ENCODE results near the gene TNS1.

Gene TNS1

DNA sequence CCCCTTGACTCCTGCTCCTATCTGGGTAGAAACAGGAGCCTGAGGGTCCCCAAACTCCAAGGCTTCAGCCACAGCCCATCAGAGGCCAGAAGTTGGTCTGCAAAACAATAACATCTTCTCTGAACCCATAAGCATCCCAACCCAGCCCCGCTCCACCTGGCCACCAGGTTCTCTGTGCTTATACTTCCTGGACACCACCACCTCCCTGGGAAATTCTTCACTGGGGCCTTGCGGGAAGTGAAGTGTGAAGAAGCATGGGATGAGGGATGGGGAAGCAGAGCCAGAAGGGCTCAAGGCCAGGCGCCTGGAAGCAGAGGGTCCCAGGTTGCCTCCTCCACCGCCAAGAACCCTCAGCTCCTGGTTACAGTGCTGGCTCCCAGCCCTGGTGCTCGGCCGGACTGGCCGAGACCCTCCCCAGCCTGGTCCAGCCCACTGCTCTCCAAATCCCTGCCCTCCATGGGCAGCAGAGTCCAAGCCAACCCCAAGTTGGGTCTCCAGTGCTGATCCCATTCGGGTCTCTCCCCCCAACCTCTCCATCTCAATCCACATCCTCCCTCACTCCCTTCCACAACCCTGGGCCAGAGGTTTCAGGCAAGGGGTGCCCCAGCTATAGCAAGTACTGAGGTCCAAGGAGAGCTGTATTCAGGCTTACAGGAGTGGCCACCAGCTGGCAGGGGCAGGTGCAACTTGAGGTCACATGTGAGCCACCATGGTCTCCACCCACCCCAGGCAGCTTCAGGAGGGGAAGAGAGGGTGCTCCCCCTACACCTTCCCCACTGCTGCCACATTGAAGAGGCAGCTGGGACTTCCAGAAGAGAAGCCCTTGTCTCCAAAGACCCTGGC lies 60.7 kb downstream of the TNS1 start:
- DNase-seq: no peak

DNA sequence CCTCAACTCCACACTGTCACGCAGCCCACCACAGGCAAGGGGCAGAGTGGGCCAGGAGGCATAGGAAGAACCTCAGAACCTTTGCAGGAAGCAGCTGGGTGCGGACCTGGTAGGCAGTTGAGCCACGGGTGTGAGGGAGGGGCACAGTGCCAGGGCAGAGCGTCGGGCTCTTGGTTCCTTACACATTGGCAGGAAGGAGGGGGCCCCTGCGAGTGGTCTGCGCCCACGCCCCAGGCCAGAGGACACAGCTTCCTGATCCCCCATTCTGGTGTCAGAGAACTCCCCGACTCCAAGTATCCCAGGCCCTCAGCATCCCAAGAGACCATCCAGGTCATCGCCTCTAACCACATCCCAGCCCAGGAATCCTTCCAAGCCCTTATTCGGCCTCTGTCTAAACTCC lies 61.5 kb downstream of the TNS1 start:
- DNase-seq: no peak

DNA sequence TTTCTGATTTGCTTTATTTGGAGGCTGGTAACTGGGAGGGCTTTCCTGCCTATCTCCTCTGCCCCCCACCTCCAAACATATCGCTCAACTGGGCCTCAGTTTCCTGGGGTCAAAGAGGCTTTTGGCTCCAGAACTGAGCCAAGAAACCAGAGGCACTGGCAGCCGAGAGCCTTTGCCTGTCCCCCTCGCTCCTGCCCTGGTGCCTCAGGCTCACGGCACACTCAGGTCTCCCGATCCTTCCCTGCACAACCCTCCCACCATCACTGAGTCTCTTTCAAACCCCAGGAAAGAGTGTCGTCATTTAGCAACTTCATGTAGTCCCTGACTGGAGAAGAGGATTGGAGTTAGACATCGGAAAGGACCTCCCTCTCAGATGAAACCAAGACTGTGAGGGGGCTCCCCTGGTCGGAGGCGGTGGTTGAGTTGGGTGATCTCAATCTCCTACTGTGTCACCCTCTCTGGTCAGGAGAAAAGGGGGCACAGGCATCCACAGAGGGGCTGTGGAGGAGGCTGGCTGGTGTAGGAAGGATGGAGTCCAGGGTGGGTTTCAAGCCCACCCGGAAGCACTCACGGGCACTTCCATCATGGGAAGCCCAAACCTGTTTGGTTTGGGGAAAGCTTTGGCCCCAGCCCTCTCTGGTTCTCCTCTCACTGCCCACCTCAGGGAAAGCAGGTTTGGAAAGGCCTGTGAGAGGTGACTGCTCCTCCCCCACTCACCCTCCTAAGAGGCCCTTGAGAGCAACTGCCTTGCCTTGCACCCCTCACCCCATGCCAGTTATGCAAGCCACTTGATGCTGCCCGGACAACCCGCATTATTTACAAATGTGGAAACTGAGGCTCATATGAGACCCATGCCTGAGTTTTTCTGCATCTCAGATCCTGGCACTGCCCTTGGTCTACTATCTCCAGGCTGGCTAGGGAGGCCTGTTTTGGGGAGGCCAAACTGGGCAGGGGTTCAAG lies 62.3 kb downstream of the TNS1 start:
- no peak for DNase-seq

DNA sequence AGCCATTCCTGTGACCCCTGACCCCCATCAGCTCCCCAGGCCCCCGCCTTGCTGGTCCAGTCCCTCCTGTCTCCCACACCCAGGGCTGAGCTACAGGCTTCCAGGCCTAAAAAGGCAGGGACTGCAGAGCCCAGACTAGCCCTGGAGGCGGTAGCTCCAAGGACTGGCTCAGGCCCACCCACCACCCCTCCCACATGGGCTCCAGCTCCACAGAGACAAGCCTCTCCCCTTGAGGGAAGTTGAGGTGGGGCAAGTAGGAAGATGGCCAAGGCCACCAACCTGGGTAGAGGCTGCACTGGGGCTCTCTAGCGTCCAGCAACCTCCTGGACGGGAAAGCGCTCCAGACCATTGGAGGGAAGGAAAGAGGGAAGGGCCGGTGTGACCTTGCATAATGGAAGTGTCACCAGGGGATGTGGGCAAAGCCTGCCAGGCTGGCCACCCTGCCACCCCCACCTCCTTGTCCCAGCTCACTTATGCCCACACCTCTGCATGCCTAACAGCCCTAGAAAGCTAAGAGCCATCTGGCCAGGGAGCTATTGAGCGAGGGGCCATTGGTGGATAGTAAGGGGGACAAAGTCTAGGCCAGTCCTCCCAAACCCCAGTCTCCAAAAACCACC lies 63.1 kb downstream of the TNS1 start:
- DNase-seq: no peak

DNA sequence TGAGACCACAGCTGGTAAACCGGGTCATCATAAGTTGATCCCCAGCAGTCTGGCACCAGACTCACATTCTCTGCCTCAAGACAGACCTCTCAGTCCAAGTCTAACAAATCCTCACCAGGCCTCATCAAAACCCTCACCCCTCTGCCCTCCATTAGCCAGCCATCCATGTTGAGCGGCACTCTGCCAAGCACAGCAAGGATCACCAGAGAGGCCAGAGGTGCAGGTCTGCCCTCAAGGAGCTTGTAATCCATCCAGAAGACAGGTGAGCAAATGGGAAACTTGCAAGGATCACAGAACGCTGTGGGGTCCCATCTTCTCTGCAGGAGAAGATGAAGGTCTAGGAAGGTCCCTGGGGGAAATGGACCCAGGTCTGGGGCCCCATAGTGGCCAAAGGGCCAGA lies 63.6 kb downstream of the TNS1 start:
- no peak for DNase-seq

DNA sequence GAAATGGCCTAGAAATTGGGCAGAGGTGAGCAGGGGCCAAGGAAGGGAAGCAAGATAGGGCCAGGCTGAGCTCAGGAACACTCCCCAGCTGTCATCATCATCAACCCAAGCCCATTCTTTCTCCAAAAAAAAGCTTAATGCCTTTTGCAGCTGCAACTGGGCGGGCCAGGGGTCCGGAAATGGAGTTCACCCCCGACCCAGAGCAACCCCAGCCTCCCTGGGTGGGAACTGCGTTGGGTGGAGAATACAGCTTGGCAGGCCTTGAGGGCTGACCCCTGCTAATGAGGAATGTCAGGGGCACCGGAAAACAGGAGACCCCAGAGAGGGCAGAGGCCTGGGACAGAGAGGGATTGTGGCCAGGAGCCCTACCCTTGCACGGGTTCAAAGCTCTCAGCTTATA lies 64.8 kb downstream of the TNS1 start:
- no peak for DNase-seq

DNA sequence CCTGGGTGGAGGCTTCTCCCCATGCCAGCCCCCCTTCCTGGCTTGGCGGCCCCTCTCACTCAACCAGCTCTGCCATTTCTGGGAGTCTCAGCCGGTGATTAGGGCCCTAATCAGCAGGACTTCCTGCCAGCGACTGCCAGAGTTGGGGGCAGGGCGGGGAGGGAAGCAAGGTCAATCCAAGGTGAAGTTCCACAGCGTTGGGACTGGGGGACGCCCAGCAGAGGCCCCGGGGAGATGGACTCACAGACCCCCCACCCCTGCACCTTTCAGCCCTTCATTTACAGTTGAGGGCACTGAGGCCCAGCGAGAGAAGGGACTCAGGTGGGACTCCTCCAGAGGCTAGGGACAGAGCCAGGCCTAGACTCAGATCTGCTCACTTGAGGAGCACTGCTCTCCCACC lies 65.3 kb downstream of the TNS1 start:
- no peak for DNase-seq

DNA sequence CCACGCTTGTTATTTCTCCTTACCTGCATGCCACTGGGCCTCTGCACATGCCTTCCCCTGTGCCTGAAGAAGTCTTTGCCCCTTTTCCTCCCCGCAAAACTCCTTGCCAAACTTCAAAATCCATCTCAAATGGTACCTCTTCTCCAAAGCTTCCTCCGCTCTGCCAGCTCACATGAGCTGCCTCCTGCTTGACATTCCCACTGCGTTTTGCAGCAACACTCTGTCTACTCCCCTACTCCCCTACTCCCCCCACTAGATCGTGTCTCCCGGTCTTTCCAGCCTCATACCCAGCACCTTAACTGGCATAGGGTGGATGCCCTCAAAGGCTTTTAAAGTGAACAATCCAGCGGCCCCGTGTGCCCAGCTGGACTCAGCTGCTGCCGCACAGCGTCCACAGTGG lies 65.8 kb downstream of the TNS1 start:
- DNase-seq: no peak

DNA sequence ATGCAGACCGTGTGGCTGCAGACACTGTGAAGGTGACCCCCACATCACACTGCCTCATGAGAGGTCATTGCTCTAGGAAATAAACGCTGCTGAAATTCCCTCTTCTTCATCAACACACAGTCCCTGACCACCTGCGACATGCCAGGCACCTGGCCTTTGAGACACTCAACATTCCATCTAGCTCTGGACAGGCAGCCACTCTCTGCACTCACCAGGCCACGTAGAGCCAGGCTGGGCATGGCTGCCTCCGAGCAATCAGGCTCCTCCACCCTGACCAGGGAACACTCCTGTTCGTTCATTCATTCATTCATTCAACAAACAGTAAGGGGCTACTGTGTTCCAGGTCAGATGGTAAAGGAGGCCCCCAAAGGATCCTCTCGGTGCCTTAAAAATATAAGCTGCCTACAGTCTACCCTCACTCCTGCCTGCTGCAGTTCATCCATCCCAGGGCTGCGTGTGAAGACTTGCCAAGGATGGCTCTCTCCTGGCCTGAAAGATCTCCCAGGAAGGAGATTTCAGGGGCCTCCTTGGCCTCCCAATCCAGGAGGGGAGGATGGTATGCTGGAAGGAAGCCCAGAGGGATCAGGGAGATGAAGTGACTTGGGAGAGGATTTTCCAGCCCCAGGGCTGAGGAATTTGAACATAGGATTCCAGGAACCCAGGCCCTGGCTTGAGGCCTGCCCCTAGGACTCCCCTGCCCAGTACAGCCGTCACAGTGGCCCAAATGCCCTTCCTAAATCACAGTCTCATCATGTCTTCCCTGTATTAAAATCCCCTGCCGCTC lies 66.7 kb downstream of the TNS1 start:
- DNase-seq: no peak

DNA sequence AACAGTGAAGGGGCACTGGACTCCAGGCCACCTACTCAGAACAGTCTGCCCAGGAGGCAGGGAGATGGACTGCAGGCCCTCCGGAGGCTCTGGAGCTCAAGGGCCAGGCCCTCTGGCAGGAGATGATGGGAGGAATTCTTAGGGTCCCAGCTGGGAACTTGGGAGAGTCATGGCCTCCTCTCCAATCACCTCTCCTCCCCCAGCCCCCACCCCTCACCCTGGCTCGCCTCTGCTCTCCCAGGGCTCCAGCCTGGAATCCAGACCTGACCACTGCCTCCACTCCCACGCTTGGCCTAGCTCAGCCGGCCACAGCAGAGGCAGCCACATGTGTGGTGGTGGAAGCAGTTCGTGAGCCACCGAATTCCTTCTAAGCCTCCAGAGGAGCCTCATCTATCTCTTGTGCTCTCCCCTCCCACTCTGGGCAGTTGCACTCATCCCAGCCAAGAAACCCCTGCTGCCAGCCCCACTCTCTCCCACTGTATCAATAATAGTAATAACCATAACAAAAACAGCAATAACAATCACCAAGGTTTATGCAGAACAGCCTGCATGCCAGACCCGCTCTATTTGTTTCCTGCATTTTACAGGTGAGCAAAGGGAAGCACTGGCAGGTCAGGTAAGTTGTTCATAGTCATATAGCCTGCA lies 67.4 kb downstream of the TNS1 start:
- no peak for DNase-seq

DNA sequence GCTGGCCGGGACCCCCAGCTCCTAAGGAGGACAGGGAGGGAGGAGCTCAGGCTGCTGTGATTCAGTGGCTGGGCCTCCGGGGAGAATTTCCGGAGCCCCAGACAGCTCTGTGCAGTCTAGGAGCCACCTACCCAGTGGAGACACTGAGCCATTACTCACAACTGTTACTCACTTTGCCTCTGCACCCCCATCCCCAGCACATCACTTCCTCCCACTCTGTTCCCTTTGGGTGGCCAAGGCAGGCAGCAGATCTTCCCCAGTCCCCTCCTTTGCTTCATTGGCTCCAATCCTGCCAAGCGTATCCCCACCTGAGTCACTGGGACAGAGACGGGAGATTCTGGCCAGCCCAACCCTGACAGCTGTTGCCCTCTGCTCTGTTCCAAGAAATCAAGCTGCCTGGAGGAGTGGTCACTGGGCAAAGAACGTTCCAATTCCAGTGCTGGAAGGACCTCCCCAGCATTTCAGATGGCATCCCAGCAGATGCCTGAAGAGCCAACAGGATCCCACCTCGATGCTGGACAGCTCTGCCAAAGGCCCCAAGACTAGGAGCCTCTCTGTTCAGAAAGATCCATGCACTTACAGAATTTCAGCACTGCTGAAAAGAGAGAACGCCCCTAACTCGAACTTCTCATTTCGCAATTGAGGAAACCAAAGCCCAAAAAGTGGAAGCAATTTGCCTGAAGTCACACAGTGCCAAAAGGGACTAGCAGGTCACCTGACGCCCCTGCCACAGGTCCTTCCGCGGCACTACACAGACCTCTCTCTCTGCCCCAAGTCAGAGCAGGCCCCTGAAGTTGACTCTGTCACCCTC lies 68.3 kb downstream of the TNS1 start:
- DNase-seq: no peak

DNA sequence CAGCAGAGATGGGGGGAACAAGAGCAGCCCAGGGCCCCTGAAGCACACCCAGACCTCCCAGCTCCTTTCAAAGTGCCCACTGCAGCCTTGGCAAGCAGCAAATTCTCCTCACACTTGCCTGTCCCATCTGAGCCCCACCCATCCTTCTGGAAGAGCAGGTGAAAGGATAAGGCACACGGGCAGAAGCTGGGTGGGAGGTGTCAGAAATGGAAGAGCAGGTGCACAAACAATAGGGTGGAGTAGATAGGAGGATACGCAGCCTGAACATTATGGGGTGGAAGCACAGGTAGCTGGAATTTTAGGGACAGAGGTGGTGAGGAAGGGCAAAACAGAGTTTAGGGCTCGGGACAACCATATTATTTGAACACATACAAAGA lies 69.2 kb downstream of the TNS1 start:
- DNase-seq: no peak

DNA sequence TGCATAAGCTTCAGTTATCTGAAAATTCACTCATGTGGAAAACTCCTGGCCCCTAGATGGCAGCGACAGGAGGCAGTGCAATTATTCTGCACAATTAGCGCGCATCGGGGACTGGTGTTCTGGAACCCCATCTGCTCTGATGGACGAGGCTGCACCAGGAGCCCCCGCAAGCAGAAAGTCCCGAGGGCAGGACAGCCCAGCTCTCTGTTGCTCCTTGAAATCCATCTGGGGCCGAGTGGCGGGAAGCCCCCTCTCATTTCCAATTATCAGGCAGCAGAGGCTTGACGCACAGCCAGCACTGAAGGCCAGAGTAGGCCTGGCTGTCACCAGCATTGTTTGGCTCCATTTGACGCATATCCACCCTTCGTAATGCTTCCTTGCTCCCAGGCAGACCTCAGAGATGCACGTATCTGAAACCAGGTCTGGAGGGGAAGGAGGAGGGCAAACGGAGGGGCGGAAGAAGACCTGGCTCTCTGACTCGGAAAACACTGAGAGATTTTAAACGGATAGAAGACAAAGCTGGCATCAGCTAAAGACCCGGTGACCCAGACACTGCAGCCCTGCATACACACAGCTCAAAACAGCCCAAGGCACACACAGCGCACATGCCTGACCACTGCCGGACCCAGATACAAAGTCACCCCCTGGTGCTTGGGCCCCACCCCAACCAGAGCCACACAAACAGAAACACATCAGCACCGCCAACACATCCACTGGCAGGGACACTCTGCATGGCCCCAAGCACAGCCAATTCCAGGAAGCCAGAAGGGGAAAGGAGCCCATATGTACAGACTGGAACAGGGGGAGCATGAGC lies 69.8 kb downstream of the TNS1 start:
- no peak for DNase-seq

DNA sequence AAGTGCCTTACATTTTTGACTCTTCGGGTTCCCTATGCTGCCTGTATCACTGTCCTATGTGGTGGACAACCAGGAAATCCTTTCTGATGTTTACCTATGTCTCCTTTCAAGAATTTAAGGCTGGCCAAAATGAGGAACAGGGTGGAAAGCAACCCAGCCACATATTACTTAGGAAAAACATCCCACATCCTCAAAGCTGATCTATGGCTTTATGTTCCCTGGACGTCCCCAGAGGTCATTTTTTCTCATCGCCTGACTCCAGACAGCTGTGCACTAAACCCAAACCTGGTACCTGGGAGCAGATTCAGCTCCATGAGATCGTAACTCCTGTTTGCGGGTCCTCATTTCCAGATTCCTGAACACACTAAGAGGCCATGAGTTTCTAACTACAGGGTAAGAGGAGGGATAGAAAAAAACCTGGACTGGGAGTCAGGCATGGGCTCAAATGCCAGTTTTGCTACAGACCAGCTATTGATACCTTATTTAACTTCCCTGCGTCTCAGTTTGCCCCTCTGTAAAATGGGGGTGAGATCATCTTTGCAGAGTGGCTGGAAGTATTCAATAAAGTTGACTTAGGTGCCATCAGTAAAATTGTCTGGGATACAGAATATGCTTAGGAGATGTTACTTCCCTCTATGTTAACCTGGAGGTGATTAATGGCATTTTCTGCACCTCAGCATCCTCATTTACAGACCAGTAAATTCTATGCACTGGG lies 70.8 kb downstream of the TNS1 start:
- DNase-seq: no peak

DNA sequence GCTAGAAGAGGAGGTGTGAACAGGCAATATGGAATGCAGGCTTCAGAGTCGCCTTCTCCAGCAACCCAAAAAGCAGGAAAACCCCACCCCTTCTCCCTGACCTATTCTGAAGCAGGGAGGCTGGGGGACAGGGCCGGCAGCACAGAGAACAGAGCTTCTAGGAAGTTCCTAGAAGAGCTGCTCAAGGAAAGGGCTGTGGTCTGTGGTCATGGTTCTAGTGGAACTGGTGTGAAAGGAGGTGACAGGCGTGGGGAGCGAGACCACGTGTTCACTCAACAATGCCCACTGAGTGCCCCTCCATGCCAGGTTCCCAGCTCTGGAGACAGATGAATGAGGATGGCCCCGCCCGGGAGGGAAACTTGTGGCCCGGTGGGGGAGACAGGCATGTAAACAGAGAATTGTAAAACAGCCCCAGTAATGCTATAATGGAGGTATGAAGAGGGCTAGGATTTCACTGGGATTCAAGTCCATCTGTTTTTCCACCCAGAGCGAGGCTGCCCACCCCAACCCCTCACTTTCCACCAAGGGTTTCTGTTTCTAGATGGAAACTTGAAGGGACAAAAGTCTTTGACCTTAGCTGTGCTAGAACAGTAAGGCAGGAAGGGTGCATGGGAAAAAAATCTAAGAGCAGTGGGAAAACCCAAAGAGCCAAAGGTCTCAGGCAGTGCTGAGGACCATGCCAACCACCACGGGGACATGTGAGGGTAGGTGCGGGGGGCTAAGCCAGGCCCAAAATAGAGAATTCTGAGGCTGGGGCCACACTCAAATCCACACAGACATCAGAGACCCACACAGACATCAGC lies 71.8 kb downstream of the TNS1 start:
- no peak for DNase-seq

DNA sequence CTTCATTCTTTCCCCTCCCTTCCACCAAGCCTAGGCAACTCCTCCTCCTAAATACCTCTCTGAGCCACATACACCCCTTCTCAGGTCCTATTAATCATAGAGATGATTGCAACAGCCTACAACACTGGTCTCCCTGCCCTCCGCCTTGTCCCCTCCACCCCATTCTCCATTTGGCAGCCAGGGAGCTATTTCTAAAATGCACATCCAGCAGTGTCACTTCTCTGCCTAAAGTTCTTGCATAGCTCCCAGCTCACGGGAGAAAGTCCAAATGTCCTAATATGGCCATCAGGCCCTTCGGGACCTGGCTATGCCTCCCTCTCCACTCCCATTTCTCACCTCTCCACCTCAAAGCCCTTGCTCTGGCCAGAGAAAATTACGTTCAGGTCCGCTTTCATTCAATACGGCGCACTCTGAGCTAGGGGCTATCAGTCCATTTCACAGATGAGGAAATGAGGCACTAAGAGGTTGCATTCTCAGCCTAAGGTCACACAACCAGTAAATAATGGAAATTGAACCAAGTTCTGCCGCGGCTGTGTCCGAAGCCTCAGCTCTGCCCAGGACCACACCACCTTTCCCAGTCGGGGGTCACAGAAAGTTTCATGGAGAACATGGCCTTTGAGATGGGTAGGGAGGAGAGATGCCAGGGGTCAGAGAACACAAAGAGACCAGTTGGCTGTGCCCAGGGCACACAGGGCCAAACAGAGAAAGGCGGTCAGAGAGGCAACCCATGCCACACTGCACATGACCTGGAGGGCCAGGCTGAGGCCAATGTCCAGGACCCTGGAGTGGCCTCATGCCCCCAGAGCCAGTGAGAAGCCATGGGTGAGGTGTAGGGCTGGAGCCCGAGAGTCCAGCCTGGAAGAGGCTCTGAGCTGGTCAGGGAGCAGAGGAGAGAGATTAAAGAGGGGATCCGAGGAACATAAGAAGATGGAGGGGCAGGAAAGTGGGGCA lies 72.8 kb downstream of the TNS1 start:
- DNase-seq: no peak

DNA sequence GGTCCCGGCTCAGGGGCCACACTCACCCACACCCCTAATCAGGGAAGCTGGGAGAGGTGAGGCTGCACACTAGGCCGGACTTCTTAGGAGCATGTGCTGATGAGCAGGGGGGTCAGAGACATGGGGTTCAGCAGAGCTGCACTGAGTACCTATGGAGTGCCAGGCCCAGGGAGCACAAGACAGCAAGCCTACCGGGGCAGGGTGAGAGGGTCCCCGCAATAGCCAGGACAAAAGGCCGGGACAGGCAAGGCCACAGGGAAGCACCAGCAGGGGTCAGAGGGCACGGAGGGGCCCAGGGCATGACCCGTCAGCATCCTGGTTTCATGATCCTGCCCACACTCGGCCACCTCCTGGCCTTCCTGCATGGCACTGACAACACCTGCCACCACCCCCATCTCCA lies 73.5 kb downstream of the TNS1 start:
- no peak for DNase-seq
